HepG2 (cell line): ENCODE measurements around the gene POFUT1. TPM values are rescaled to one million over a fixed set of nuclear protein-coding genes. Genes with fewer than 3 reads are reported as not detected.

Experiments
- CEBPZ ChIP-seq: IDR thresholded peaks from 2 replicates; pipeline ENCODE4 v1.6.1; 2012; ENCODE audit warnings: low read length, improper control_type of control experiment
- KLF13 ChIP-seq: sonication (generic); formaldehyde crosslinking; IDR thresholded peaks from 2 replicates; pipeline ENCODE4 v1.4.0; 2020; ENCODE audit warnings: mild to moderate bottlenecking, missing genetic modification reagents
- NFKB2 ChIP-seq: sonication (generic); formaldehyde crosslinking; IDR thresholded peaks from 2 replicates; pipeline ENCODE4 v1.4.0; 2020; ENCODE audit warnings: missing genetic modification reagents, borderline replicate concordance
- NFRKB ChIP-seq: fragments of 450-650 bp; IDR thresholded peaks from 2 replicates; pipeline ENCODE4 v1.6.1; 2017
- SETDB1 ChIP-seq: sonication (generic); formaldehyde crosslinking; IDR thresholded peaks from 2 replicates; pipeline ENCODE4 v1.5.1; 2020; ENCODE audit warnings: missing genetic modification reagents, mild to moderate bottlenecking, borderline replicate concordance
- USF2 ChIP-seq, 2 experiments: sonication (generic) in 1 of 2; formaldehyde crosslinking in 1 of 2; IDR thresholded peaks; 2 replicates each; pipeline versions ENCODE4 v1.5.1 to v1.6.1; 2011 to 2020; ENCODE audit warnings: borderline replicate concordance in 1 of 2, low read depth in 1 of 2, low read length in 1 of 2, mild to moderate bottlenecking in 1 of 2, missing genetic modification reagents in 1 of 2, moderate library complexity in 1 of 2
- WIZ ChIP-seq: sonication (generic); formaldehyde crosslinking; IDR thresholded peaks from 2 replicates; pipeline ENCODE4 v1.5.1; 2020; ENCODE audit warnings: mild to moderate bottlenecking, missing genetic modification reagents
- ZNF17 ChIP-seq: sonication (generic); formaldehyde crosslinking; IDR thresholded peaks from 2 replicates; pipeline ENCODE4 v1.5.0; 2020; ENCODE audit warnings: mild to moderate bottlenecking, missing genetic modification reagents
- ZNF251 ChIP-seq: sonication (generic); formaldehyde crosslinking; IDR thresholded peaks from 2 replicates; pipeline ENCODE4 v1.9.0; 2021; ENCODE audit warnings: mild to moderate bottlenecking, missing genetic modification reagents
- ZNF383 ChIP-seq: sonication (generic); formaldehyde crosslinking; IDR thresholded peaks from 2 replicates; pipeline ENCODE4 v1.4.0; 2020; ENCODE audit warnings: missing genetic modification reagents, mild to moderate bottlenecking, borderline replicate concordance
- ZNF570 ChIP-seq: sonication (generic); formaldehyde crosslinking; IDR thresholded peaks from 2 replicates; pipeline ENCODE4 v1.4.0; 2020; ENCODE audit warnings: mild to moderate bottlenecking, missing genetic modification reagents, borderline replicate concordance
- ZNF761 ChIP-seq: sonication (generic); formaldehyde crosslinking; conservative IDR thresholded peaks from 2 replicates; pipeline ENCODE4 v1.4.0; 2020; ENCODE audit warnings: mild to moderate bottlenecking, missing genetic modification reagents
- polyA plus RNA-seq, 8 experiments: library from polyadenylated mRNA; depleted of rRNA in 3 of 8; stranded (reverse) in 7 of 8; unstranded in 1 of 8; fragments of >200 nt; fragmentation: Illumina TruSeq in 4 of 8; extraction: Trizol in 4 of 8; gene quantifications; 2 replicates each; pipeline versions ENCODE4 v1.2.1 to v1.2.3, GENCODE V29; 2011 to 2016; ENCODE audit warnings: low read depth in 4 of 8, missing spikeins in 1 of 8, mixed read lengths in 1 of 8; ENCODE audit not compliant: insufficient read depth in 1 of 8
- total RNA-seq, 5 experiments: library from RNA; depleted of rRNA; stranded (reverse); fragments of >200 nt; fragmentation: Illumina TruSeq; extraction: Trizol; gene quantifications; 2 replicates each; pipeline ENCODE4 v1.2.3, GENCODE V29; 2016; ENCODE audit warnings: low read depth in 1 of 5
- TF ChIP-seq, protein P1 (sequence below): sonication (generic); formaldehyde crosslinking; IDR thresholded peaks from 2 replicates; pipeline ENCODE4 v1.5.1; 2020; ENCODE audit warnings: missing genetic modification reagents, mild to moderate bottlenecking, borderline replicate concordance
- TF ChIP-seq, protein P2 (sequence below): sonication (generic); formaldehyde crosslinking; IDR thresholded peaks from 2 replicates; pipeline ENCODE4 v1.4.0; 2020; ENCODE audit warnings: missing genetic modification reagents, borderline replicate concordance
- TF ChIP-seq, protein P3 (sequence below): sonication (generic); formaldehyde crosslinking; IDR thresholded peaks from 2 replicates; pipeline ENCODE4 v1.4.0; 2020; ENCODE audit warnings: missing genetic modification reagents, borderline replicate concordance
- TF ChIP-seq, protein P4 (sequence below): sonication (generic); formaldehyde crosslinking; IDR thresholded peaks from 2 replicates; pipeline ENCODE4 v1.4.0; 2020; ENCODE audit warnings: missing genetic modification reagents

The POFUT1 gene
- total and polyA plus RNA-seq, 2 of the 13 experiments (the other 11 are each of a cell fraction or from before 2014, with no cell fraction given), result 35.5 to 58.3 TPM

- TF ChIP-seq, protein P1, sequence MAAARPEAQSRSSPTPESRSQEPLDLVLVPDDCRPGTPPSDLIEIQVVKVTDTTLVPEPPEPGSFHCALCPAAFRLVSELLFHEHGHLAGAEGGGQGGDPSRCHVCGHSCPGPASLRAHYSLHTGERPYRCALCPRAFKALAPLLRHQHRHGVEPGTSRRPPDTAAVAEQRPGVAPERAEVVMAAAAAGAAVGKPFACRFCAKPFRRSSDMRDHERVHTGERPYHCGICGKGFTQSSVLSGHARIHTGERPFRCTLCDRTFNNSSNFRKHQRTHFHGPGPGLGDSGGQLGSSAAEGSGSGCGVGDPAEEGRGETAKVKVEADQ, result no peak
- TF ChIP-seq ZNF251 (CRISPR knock-in tag) (0 out of 2 replicates have a peak, but pooled peaks have one; percentile 25), USF2 (IDR thresholded peaks at IDR 0.05; ENCODE audit: low read depth, low read length) (no peak), USF2 (CRISPR knock-in tag; IDR thresholded peaks at IDR 0.05; ENCODE audit: borderline replicate concordance) (no peak), KLF13 (CRISPR knock-in tag) (no peak), SETDB1 (CRISPR knock-in tag) (no peak), ZNF570 (no peak; the same call in 1 of the 2 replicates), NFKB2 (CRISPR knock-in tag) (no peak), CEBPZ (no peak), WIZ (CRISPR knock-in tag) (no peak), ZNF383 (CRISPR knock-in tag) (0 out of 2 replicates have a peak, but pooled peaks have one; percentile 74), ZNF17 (no peak), ZNF761 (CRISPR knock-in tag) (no peak), NFRKB (no peak)
- TF ChIP-seq, protein P2, sequence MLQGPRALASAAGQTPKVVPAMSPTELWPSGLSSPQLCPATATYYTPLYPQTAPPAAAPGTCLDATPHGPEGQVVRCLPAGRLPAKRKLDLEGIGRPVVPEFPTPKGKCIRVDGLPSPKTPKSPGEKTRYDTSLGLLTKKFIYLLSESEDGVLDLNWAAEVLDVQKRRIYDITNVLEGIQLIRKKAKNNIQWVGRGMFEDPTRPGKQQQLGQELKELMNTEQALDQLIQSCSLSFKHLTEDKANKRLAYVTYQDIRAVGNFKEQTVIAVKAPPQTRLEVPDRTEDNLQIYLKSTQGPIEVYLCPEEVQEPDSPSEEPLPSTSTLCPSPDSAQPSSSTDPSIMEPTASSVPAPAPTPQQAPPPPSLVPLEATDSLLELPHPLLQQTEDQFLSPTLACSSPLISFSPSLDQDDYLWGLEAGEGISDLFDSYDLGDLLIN (CRISPR knock-in tag), result no peak
- TF ChIP-seq, protein P3, sequence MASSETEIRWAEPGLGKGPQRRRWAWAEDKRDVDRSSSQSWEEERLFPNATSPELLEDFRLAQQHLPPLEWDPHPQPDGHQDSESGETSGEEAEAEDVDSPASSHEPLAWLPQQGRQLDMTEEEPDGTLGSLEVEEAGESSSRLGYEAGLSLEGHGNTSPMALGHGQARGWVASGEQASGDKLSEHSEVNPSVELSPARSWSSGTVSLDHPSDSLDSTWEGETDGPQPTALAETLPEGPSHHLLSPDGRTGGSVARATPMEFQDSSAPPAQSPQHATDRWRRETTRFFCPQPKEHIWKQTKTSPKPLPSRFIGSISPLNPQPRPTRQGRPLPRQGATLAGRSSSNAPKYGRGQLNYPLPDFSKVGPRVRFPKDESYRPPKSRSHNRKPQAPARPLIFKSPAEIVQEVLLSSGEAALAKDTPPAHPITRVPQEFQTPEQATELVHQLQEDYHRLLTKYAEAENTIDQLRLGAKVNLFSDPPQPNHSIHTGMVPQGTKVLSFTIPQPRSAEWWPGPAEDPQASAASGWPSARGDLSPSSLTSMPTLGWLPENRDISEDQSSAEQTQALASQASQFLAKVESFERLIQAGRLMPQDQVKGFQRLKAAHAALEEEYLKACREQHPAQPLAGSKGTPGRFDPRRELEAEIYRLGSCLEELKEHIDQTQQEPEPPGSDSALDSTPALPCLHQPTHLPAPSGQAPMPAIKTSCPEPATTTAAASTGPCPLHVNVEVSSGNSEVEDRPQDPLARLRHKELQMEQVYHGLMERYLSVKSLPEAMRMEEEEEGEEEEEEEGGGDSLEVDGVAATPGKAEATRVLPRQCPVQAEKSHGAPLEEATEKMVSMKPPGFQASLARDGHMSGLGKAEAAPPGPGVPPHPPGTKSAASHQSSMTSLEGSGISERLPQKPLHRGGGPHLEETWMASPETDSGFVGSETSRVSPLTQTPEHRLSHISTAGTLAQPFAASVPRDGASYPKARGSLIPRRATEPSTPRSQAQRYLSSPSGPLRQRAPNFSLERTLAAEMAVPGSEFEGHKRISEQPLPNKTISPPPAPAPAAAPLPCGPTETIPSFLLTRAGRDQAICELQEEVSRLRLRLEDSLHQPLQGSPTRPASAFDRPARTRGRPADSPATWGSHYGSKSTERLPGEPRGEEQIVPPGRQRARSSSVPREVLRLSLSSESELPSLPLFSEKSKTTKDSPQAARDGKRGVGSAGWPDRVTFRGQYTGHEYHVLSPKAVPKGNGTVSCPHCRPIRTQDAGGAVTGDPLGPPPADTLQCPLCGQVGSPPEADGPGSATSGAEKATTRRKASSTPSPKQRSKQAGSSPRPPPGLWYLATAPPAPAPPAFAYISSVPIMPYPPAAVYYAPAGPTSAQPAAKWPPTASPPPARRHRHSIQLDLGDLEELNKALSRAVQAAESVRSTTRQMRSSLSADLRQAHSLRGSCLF (CRISPR knock-in tag), result no peak
- TF ChIP-seq, protein P4, sequence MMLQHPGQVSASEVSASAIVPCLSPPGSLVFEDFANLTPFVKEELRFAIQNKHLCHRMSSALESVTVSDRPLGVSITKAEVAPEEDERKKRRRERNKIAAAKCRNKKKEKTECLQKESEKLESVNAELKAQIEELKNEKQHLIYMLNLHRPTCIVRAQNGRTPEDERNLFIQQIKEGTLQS (CRISPR knock-in tag), result no peak
Measured at GRCh38 chr20:32278199-32278643, 70.5 kb downstream of the POFUT1 start (continued).
